Panc1 (cell line): Measurements from ENCODE around the gene GRK3. TPM values are rescaled to one million over a fixed set of nuclear protein-coding genes. Genes with fewer than 3 reads are reported as not detected.

Experiments
- ATAC-seq: fragments of 200-7000 bp; cut with Tn5 transposase; 2 replicates; pipeline ENCODE4 v1.9.1; 2020; ENCODE audit warnings: mild to moderate bottlenecking, moderate library complexity
- BruUV-seq: library from RNA; stranded (reverse); fragments of 400-500 nt; replicated peaks from 2 replicates; lab custom pipeline; 2021; lab: Mats Ljungman, UMichigan
- CTCF ChIA-PET: fragments of 300-600 bp; sonication (Branson Sonifier 250); formaldehyde crosslinking; loops from one replicate; lab custom pipeline; 2022; ENCODE audit warnings: antibody characterized with exemption; lab: Charles Lee
- POLR2A ChIA-PET: fragments of 300-600 bp; sonication (Branson Sonifier 250); formaldehyde crosslinking; loops from one replicate; lab custom pipeline; 2022; ENCODE audit warnings: antibody characterized with exemption; lab: Charles Lee
- DNase-seq: peaks from one replicate; pipeline ENCODE4 v3.0.0-alpha.2; 2010; ENCODE audit warnings: low read depth, low spot score
- H3K27ac ChIP-seq: 2 replicates; pipeline ENCODE4 v1.5.1; 2011; ENCODE audit warnings: mild to moderate bottlenecking, low read length, inconsistent platforms
- H3K27me3 ChIP-seq: fragments of 200-500 bp; sonication (Bioruptor generic); 2 replicates; pipeline ENCODE4 v1.6.0; 2014; ENCODE audit warnings: low read length, inconsistent platforms; ENCODE audit not compliant: control insufficient read depth, insufficient read depth
- H3K36me3 ChIP-seq: fragments of 200-500 bp; sonication (Bioruptor generic); 2 replicates; pipeline ENCODE4 v1.5.1; 2014; ENCODE audit warnings: inconsistent platforms, mild to moderate bottlenecking, low read length, moderate library complexity; ENCODE audit not compliant: control insufficient read depth, insufficient read depth
- H3K4me1 ChIP-seq: 2 replicates; pipeline ENCODE4 v1.5.1; 2011; ENCODE audit warnings: inconsistent platforms, mild to moderate bottlenecking, low read length, moderate library complexity; ENCODE audit not compliant: control insufficient read depth, insufficient read depth
- H3K4me3 ChIP-seq, 2 experiments: 2 replicates each; pipeline ENCODE4 v1.5.1; 2011 to 2012; ENCODE audit warnings: low read depth in 2 of 2, low read length in 2 of 2, mild to moderate bottlenecking in 2 of 2, inconsistent platforms in 1 of 2, moderate library complexity in 1 of 2
- H3K9me3 ChIP-seq: fragments of 200-500 bp; sonication (Bioruptor generic); 2 replicates; pipeline ENCODE4 v1.5.1; 2014; ENCODE audit warnings: low read depth, mild to moderate bottlenecking, inconsistent platforms, low read length, moderate library complexity; ENCODE audit not compliant: control insufficient read depth, insufficient read depth
- POLR2AphosphoS5 ChIP-seq: IDR thresholded peaks from 2 replicates; pipeline ENCODE4 v1.6.1; 2012; ENCODE audit warnings: mild to moderate bottlenecking, low read depth, low read length, moderate library complexity
- SIN3A ChIP-seq: IDR thresholded peaks from 2 replicates; pipeline ENCODE4 v1.6.1; 2012; ENCODE audit warnings: low read depth, mild to moderate bottlenecking, low read length, moderate library complexity, borderline replicate concordance; ENCODE audit not compliant: insufficient read depth
- TCF7L2 ChIP-seq: IDR thresholded peaks from 2 replicates; pipeline ENCODE4 v1.6.1; 2011; ENCODE audit warnings: mild to moderate bottlenecking, low read depth, low read length, inconsistent platforms
- in situ Hi-C: cut with HindIII; loops from 2 replicates; pipeline ENCODE4 v1.10.0; 2016; ENCODE audit warnings: low sequenced_read_pairs, low pct_unique_long_range_greater_than_20kb
- intact Hi-C: fragments of 100-400 bp; cut with micrococcal nuclease; formaldehyde crosslinking; loops from one replicate; pipeline ENCODE4 v1.10.0; 2022; ENCODE audit not compliant: unreplicated experiment
- total RNA-seq: library from RNA; stranded (reverse); gene quantifications from one replicate; pipeline ENCODE4 v1.2.1, GENCODE V29; 2021; ENCODE audit not compliant: unreplicated experiment
- TF ChIP-seq, protein P1 (sequence below), 2 experiments: IDR thresholded peaks; 2 replicates each; pipeline ENCODE4 v1.6.1; 2011 to 2012; ENCODE audit warnings: low read depth in 2 of 2, control low read depth in 1 of 2, low read length in 1 of 2, mild to moderate bottlenecking in 1 of 2, moderate library complexity in 1 of 2; ENCODE audit not compliant: insufficient read depth in 1 of 2
- TF ChIP-seq, protein P2 (sequence below): fragments of 450-650 bp; IDR thresholded peaks from 2 replicates; pipeline ENCODE4 v1.5.1; 2017; ENCODE audit warnings: mild to moderate bottlenecking

Gene GRK3
- total RNA-seq, 1 experiment from 2014 or later: 12.0 TPM

DNA sequence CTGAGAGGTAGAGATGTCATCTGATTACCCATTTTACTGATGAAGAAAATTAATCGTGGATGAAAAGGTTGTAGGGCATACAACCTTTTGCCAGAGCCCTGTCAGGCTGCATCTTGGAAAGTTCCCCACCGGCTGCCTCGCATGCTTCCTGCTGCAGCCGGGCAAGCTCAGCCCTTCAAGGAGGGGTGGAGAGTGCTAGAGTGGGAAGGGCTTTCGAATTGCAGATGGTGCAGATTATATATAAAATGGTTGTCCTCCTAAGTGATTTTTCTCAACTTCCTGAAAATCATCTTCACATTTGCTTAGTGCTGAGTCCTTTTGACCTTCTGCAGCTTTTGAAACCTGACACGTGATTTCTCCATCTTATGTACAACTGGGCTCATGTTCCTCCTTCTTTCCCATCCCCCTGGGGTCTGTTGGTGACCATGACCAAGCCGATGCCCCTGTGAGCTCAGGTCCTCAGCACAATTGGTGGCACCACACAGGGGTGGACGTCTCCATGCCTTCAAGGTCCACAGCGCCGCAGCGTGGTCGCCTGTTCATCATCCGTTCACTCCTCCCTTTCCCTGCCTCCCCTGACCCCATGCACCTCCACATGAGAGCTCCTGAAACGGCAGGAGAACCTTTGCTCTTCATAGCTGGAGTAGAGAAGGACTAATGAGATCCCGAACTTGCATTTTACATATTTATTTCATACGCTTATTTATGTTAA is 129.9 kb downstream of the GRK3 start:
- CTCF ChIA-PET: no interaction called here
- H3K4me1 ChIP-seq: no peaks in the 10 kb centered on the region
- H3K36me3 ChIP-seq: no peaks in the 10 kb centered on the region; the same call in 1 of the 2 replicates
- intact Hi-C loops (no loop called here), in situ Hi-C loops (no loop called here)
- H3K27me3 ChIP-seq: no peaks in the 10 kb centered on the region
- DNase-seq (no peak), ATAC-seq (no peak)
- H3K27ac ChIP-seq: no peak overlapping the region
- POLR2A ChIA-PET: no interaction called here
- TF ChIP-seq TCF7L2 (no peak), SIN3A (no peak), POLR2AphosphoS5 (no peak)
- TF ChIP-seq, protein P1, sequence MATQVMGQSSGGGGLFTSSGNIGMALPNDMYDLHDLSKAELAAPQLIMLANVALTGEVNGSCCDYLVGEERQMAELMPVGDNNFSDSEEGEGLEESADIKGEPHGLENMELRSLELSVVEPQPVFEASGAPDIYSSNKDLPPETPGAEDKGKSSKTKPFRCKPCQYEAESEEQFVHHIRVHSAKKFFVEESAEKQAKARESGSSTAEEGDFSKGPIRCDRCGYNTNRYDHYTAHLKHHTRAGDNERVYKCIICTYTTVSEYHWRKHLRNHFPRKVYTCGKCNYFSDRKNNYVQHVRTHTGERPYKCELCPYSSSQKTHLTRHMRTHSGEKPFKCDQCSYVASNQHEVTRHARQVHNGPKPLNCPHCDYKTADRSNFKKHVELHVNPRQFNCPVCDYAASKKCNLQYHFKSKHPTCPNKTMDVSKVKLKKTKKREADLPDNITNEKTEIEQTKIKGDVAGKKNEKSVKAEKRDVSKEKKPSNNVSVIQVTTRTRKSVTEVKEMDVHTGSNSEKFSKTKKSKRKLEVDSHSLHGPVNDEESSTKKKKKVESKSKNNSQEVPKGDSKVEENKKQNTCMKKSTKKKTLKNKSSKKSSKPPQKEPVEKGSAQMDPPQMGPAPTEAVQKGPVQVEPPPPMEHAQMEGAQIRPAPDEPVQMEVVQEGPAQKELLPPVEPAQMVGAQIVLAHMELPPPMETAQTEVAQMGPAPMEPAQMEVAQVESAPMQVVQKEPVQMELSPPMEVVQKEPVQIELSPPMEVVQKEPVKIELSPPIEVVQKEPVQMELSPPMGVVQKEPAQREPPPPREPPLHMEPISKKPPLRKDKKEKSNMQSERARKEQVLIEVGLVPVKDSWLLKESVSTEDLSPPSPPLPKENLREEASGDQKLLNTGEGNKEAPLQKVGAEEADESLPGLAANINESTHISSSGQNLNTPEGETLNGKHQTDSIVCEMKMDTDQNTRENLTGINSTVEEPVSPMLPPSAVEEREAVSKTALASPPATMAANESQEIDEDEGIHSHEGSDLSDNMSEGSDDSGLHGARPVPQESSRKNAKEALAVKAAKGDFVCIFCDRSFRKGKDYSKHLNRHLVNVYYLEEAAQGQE (IDR thresholded peaks at IDR 0.05; ENCODE audit: insufficient read depth in 1 of 2, low read depth in 2 of 2, low read length in 1 of 2): no peak
- TF ChIP-seq, protein P2, sequence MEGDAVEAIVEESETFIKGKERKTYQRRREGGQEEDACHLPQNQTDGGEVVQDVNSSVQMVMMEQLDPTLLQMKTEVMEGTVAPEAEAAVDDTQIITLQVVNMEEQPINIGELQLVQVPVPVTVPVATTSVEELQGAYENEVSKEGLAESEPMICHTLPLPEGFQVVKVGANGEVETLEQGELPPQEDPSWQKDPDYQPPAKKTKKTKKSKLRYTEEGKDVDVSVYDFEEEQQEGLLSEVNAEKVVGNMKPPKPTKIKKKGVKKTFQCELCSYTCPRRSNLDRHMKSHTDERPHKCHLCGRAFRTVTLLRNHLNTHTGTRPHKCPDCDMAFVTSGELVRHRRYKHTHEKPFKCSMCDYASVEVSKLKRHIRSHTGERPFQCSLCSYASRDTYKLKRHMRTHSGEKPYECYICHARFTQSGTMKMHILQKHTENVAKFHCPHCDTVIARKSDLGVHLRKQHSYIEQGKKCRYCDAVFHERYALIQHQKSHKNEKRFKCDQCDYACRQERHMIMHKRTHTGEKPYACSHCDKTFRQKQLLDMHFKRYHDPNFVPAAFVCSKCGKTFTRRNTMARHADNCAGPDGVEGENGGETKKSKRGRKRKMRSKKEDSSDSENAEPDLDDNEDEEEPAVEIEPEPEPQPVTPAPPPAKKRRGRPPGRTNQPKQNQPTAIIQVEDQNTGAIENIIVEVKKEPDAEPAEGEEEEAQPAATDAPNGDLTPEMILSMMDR: no peak
- no peak overlapping the region for H3K4me3 ChIP-seq
- H3K9me3 ChIP-seq: no peaks in the 10 kb centered on the region
- no TSS peak for BruUV-seq

DNA sequence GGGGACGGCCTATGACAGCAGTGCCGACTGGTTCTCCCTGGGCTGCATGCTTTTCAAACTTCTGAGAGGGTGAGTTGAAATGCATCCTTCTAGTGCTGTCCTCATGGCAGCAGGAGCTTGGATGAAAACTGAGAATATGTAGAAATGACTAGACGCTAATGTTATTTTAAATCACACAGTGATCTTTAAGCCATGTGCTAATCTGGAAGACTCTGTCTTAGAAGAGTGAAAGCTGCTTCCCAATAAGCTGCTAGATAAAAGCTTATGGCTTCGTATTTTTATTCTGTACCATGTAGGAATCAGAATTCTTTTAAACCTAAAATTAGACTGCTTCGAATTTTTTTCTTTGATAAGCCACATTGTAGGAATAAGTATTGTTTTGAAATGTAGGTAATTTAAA is 130.7 kb downstream of the GRK3 start:
- ATAC-seq (no peak), DNase-seq (no peak)
- no peaks in the 10 kb centered on the region; the same call in 1 of the 2 replicates for H3K36me3 ChIP-seq
- no peak overlapping the region for H3K4me3 ChIP-seq
- intact Hi-C loops: no loop called here
- no peaks in the 10 kb centered on the region for H3K4me1 ChIP-seq
- H3K27ac ChIP-seq: no peak overlapping the region
- no peaks in the 10 kb centered on the region for H3K9me3 ChIP-seq
- in situ Hi-C loops: no loop called here
- H3K27me3 ChIP-seq: no peaks in the 10 kb centered on the region
- BruUV-seq: no TSS peak
- TF ChIP-seq, protein P2: no peak
- TF ChIP-seq POLR2AphosphoS5 (no peak), TCF7L2 (no peak), SIN3A (no peak)
- TF ChIP-seq, protein P1 (IDR thresholded peaks at IDR 0.05; ENCODE audit: insufficient read depth in 1 of 2, low read depth in 2 of 2, low read length in 1 of 2): no peak
- CTCF ChIA-PET: interaction anchor here (0.5 kb wide), 1 partner anchor 1727 kb away, joined by 9 read pairs; no protein-coding TSS in a partner anchor
- POLR2A ChIA-PET: no interaction called here
